GM18517 (cell line): ENCODE data around the gene FIGN.

Source experiments
- ATAC-seq: cut with Tn5 transposase; IDR thresholded peaks from one replicate; pipeline ENCODE4 v1.9.1; 2021; ENCODE audit warnings: mild to moderate bottlenecking, moderate library complexity; ENCODE audit not compliant: unreplicated experiment

Gene FIGN

GRCh38 chr2:163711258-163711657 is 24.6 kb downstream of the FIGN start:
- ATAC-seq: no peak

GRCh38 chr2:163709270-163709669 is 26.5 kb downstream of the FIGN start:
- ATAC-seq: no peak

- no peak for ATAC-seq
Observed at GRCh38 chr2:163708265-163708664, 27.5 kb downstream of the FIGN start.

- ATAC-seq: no peak
Observed at GRCh38 chr2:163703386-163703785, 32.4 kb downstream of the FIGN start.

- no peak for ATAC-seq
Observed at GRCh38 chr2:163701399-163702195, 34.2 kb downstream of the FIGN start.

- ATAC-seq: no peak
Observed at GRCh38 chr2:163698857-163699256, 37.0 kb downstream of the FIGN start.

GRCh38 chr2:163697846-163698637 is 37.8 kb downstream of the FIGN start:
- ATAC-seq: no peak

GRCh38 chr2:163697429-163697828 is 38.4 kb downstream of the FIGN start:
- no peak for ATAC-seq

GRCh38 chr2:163693484-163693883 is 42.3 kb downstream of the FIGN start:
- ATAC-seq: no peak

GRCh38 chr2:163692611-163693482 is 43.0 kb downstream of the FIGN start:
- ATAC-seq: no peak

- ATAC-seq: no peak
Observed at GRCh38 chr2:163692081-163692480, 43.7 kb downstream of the FIGN start.

GRCh38 chr2:163690896-163691295 is 44.9 kb downstream of the FIGN start:
- no peak for ATAC-seq

GRCh38 chr2:163687217-163687616 is 48.6 kb downstream of the FIGN start:
- no peak for ATAC-seq

- no peak for ATAC-seq
Observed at GRCh38 chr2:163686289-163686688, 49.5 kb downstream of the FIGN start.

- ATAC-seq: no peak
Observed at GRCh38 chr2:163682695-163683094, 53.1 kb downstream of the FIGN start.

GRCh38 chr2:163681745-163682144 is 54.1 kb downstream of the FIGN start:
- no peak for ATAC-seq

- ATAC-seq: no peak
Observed at GRCh38 chr2:163675388-163675787, 60.4 kb downstream of the FIGN start.

- ATAC-seq: no peak
Observed at GRCh38 chr2:163673522-163673921, 62.3 kb downstream of the FIGN start.

GRCh38 chr2:163670929-163671328 is 64.9 kb downstream of the FIGN start:
- ATAC-seq: no peak

- no peak for ATAC-seq
Observed at GRCh38 chr2:163669506-163669905, 66.3 kb downstream of the FIGN start.
